Measurements from ENCODE around the gene TXNL1.
"Not testable (repeated sequence)": the region's sequence is repeated elsewhere in the genome, so short reads cannot be mapped to it uniquely, and the experiment has no call there.

TXNL1 gene

GRCh38 chr18:56638232-56639103, at the start of gene TXNL1:
TSS of gene TXNL1 (minus strand) at chr18:56638592. CDS start at chr18:56638440, 152 bp downstream.
- DNase-seq: peak; percentile 99

GRCh38 chr18:56684277-56684676, 45.9 kb upstream of the TXNL1 start:
- DNase-seq: no peak

- DNase-seq: no peak
Observed at GRCh38 chr18:56678836-56679565, 40.6 kb upstream of the TXNL1 start.

GRCh38 chr18:56676639-56677038, 38.2 kb upstream of the TXNL1 start:
- no peak for DNase-seq

- DNase-seq: no peak
Observed at GRCh38 chr18:56672981-56673380, 34.6 kb upstream of the TXNL1 start.

- DNase-seq: no peak
Observed at GRCh38 chr18:56672391-56672790, 34.0 kb upstream of the TXNL1 start.

GRCh38 chr18:56662902-56663301, 24.5 kb upstream of the TXNL1 start:
- no peak for DNase-seq

GRCh38 chr18:56662502-56662901, 24.1 kb upstream of the TXNL1 start:
- DNase-seq: no peak

- DNase-seq: no peak
Observed at GRCh38 chr18:56662063-56662408, 23.6 kb upstream of the TXNL1 start.

- no peak for DNase-seq
Observed at GRCh38 chr18:56661360-56662062, 23.1 kb upstream of the TXNL1 start.

GRCh38 chr18:56660655-56661054, 22.3 kb upstream of the TXNL1 start:
- no peak for DNase-seq

- DNase-seq: no peak
Observed at GRCh38 chr18:56659111-56659510, 20.7 kb upstream of the TXNL1 start.

- no peak for DNase-seq
Observed at GRCh38 chr18:56658261-56658660, 19.9 kb upstream of the TXNL1 start.

GRCh38 chr18:56654280-56654679, 15.9 kb upstream of the TXNL1 start:
- not testable (repeated sequence) for DNase-seq

GRCh38 chr18:56652802-56653201, 14.4 kb upstream of the TXNL1 start:
- DNase-seq: no peak

- DNase-seq: no peak
Observed at GRCh38 chr18:56651771-56652092, 13.3 kb upstream of the TXNL1 start.

GRCh38 chr18:56650944-56651770, 12.8 kb upstream of the TXNL1 start, which contains the start of gene WDR7:
TSS of gene WDR7 (plus strand) at chr18:56651359. CDS start at chr18:56672516, 21,157 bp downstream.
- peak; percentile 93 for DNase-seq

- no peak for DNase-seq
Observed at GRCh38 chr18:56649996-56650395, 11.6 kb upstream of the TXNL1 start.

- no peak for DNase-seq
Observed at GRCh38 chr18:56647951-56648893, 9.8 kb upstream of the TXNL1 start.

GRCh38 chr18:56647071-56647470, 8.7 kb upstream of the TXNL1 start:
- DNase-seq: no peak

- DNase-seq: no peak
Observed at GRCh38 chr18:56645415-56646016, 7.1 kb upstream of the TXNL1 start.

All from CD4-positive, alpha-beta T cell treated with Interleukin-17A for 4 hours (primary cell).